GM18868 (cell line): ENCODE results near the gene WDR75.
"Not testable (repeated sequence)": the region's sequence is repeated elsewhere in the genome, so short reads cannot be mapped to it uniquely, and the experiment has no call there.

Experiments used
- ATAC-seq: cut with Tn5 transposase; IDR thresholded peaks from one replicate; pipeline ENCODE4 v1.9.1; 2021; ENCODE audit warnings: mild to moderate bottlenecking, moderate library complexity; ENCODE audit not compliant: unreplicated experiment

WDR75 gene

GRCh38 chr2:189440947-189441708 is at the start of gene WDR75:
WDR75 (plus strand) TSS chr2:189441474; CDS start chr2:189441493, 19 bp downstream.
- peak; percentile 82 for ATAC-seq

- no peak for ATAC-seq
Measured at GRCh38 chr2:189393440-189394111, 47.7 kb upstream of the WDR75 start.

GRCh38 chr2:189394525-189394924 is 46.7 kb upstream of the WDR75 start:
- no peak for ATAC-seq

- no peak for ATAC-seq
Measured at GRCh38 chr2:189402932-189403331, 38.3 kb upstream of the WDR75 start.

GRCh38 chr2:189406586-189407233 is 34.6 kb upstream of the WDR75 start:
- ATAC-seq = no peak

GRCh38 chr2:189407281-189408209 is 33.7 kb upstream of the WDR75 start:
- no peak for ATAC-seq

- ATAC-seq = no peak
Measured at GRCh38 chr2:189408294-189408693, 33.0 kb upstream of the WDR75 start.

GRCh38 chr2:189409131-189409530 is 32.1 kb upstream of the WDR75 start:
- no peak for ATAC-seq

- no peak for ATAC-seq
Measured at GRCh38 chr2:189409647-189410046, 31.6 kb upstream of the WDR75 start.

- ATAC-seq = no peak
Measured at GRCh38 chr2:189411860-189412259, 29.4 kb upstream of the WDR75 start.

GRCh38 chr2:189412330-189412953 is 28.8 kb upstream of the WDR75 start:
- peak; percentile 87 for ATAC-seq

GRCh38 chr2:189413249-189413648 is 28.0 kb upstream of the WDR75 start:
- ATAC-seq = no peak

- no peak for ATAC-seq
Measured at GRCh38 chr2:189421644-189422043, 19.6 kb upstream of the WDR75 start.

- no peak for ATAC-seq
Measured at GRCh38 chr2:189424961-189425360, 16.3 kb upstream of the WDR75 start.

GRCh38 chr2:189425676-189426075 is 15.6 kb upstream of the WDR75 start:
- ATAC-seq = no peak

GRCh38 chr2:189426886-189427285 is 14.4 kb upstream of the WDR75 start:
- ATAC-seq = no peak

- no peak for ATAC-seq
Measured at GRCh38 chr2:189427872-189428271, 13.4 kb upstream of the WDR75 start.

- not testable (repeated sequence) for ATAC-seq
Measured at GRCh38 chr2:189430448-189430847, 10.8 kb upstream of the WDR75 start.

GRCh38 chr2:189435803-189436202 is 5.5 kb upstream of the WDR75 start:
- not testable (repeated sequence) for ATAC-seq

GRCh38 chr2:189437926-189438325 is 3.3 kb upstream of the WDR75 start:
- no peak for ATAC-seq
